ENCODE data around the gene SPG21.

SPG21 gene

DNA sequence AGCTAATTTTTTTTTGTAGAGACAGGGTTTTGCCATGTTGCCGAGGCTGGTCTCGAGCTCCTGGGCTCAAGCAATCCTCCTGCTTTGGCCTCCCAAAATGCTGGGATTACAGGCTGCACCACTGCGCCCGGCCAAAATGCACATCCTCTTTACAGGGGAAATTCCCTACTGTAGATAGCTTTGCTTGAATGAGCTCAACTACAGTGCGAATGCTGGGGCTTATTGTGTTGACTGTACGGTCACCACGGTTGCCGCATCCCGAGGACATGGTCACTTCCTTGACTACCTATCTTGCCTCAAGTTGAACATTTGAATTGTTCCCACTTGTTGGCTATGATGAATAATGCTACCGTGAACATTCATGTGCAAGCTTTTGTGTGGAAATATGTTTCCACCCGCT is 45.0 kb upstream of the SPG21 start:
- Histone ChIP-seq H3K36me3 (ENCODE audit: control insufficient read depth in 2 of 2, insufficient read depth in 1 of 2, low read length in 2 of 2) (no peaks in the 10 kb centered on the region), H3K4me1 (ENCODE audit: control insufficient read depth, insufficient read depth, low read length) (no peaks in the 10 kb centered on the region), H3K4me3 (ENCODE audit: low read depth, low read length) (no peak overlapping the region), H3K27ac (ENCODE audit: extremely low read depth, low read depth, low read length) (no peak overlapping the region), H3K9me3 (ENCODE audit: control insufficient read depth, insufficient read depth, low read depth, low read length) (no peaks in the 10 kb centered on the region)
- ChIA-PET CTCF (interaction anchor here (0.6 to 1.9 kb wide), 7 partner anchors 8 to 267 kb away, joined by 3 to 15 read pairs (median 4); partner anchors contain the start of gene PDCD7), POLR2A (interaction anchor here (1.1 kb wide), 1 partner anchor 99 kb away, joined by 3 read pairs; the partner anchor contains the start of gene PDCD7)
- TF ChIP-seq KLF7 (tag by site-specific recombination; IDR thresholded peaks at IDR 0.05; ENCODE audit: borderline replicate concordance): no peak
- no peak for TF ChIP-seq ZNF585B (tag by site-specific recombination; IDR thresholded peaks at IDR 0.05)
- no peak for TF ChIP-seq ZNF510 (tag by site-specific recombination; IDR thresholded peaks at IDR 0.05; ENCODE audit: insufficient replicate concordance)
- TF ChIP-seq ZNF221 (tag by site-specific recombination; IDR thresholded peaks at IDR 0.05; ENCODE audit: borderline replicate concordance): no peak
- TF ChIP-seq, protein P1, sequence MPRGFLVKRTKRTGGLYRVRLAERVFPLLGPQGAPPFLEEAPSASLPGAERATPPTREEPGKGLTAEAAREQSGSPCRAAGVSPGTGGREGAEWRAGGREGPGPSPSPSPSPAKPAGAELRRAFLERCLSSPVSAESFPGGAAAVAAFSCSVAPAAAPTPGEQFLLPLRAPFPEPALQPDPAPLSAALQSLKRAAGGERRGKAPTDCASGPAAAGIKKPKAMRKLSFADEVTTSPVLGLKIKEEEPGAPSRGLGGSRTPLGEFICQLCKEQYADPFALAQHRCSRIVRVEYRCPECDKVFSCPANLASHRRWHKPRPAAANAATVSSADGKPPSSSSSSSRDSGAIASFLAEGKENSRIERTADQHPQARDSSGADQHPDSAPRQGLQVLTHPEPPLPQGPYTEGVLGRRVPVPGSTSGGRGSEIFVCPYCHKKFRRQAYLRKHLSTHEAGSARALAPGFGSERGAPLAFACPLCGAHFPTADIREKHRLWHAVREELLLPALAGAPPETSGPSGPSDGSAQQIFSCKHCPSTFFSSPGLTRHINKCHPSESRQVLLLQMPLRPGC (tag by site-specific recombination; IDR thresholded peaks at IDR 0.05): no peak
- TF ChIP-seq, protein P2, sequence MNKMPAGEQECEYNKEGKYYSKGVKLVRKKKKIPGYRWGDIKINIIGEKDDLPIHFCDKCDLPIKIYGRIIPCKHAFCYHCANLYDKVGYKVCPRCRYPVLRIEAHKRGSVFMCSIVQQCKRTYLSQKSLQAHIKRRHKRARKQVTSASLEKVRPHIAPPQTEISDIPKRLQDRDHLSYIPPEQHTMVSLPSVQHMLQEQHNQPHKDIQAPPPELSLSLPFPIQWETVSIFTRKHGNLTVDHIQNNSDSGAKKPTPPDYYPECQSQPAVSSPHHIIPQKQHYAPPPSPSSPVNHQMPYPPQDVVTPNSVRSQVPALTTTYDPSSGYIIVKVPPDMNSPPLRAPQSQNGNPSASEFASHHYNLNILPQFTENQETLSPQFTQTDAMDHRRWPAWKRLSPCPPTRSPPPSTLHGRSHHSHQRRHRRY (tag by site-specific recombination; IDR thresholded peaks at IDR 0.05): no peak
- TF ChIP-seq ZNF132 (tag by site-specific recombination; IDR thresholded peaks at IDR 0.05; ENCODE audit: borderline replicate concordance): no peak
- no peak for TF ChIP-seq ZNF768 (tag by site-specific recombination; IDR thresholded peaks at IDR 0.05)
- no peak for TF ChIP-seq ZNF19 (tag by site-specific recombination; IDR thresholded peaks at IDR 0.05; ENCODE audit: low read depth)
- no peak for TF ChIP-seq ZNF202 (tag by site-specific recombination; IDR thresholded peaks at IDR 0.05; ENCODE audit: borderline replicate concordance)

DNA sequence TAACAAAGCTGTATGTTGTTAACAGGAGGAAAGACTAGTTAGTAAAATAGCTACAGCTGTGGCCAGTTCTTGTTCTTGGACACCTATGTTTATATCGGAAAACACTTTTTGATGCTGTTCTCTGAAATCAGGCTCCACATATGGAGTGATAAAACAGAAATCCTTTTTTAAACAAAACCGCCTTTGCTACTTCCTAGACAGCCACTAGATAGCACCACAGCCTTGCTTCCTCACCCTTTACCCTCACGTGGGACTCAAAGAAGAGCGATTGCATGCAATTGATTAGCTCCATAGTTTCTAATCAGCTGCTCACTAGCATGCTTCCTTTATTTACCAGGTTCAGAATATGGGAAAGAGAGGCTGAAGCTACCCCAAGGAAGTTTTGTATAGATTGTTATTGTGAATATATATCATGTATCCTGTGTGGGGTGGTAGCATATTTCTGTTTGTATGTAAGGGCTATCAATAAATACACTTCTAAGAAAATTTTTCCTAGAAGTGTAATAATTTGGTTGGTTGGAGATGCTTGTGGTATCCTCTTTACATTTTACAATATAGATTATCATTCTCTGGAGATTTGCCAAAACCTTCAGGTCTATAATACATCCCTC is 44.0 kb upstream of the SPG21 start:
- Histone ChIP-seq H3K9me3 (ENCODE audit: control insufficient read depth, insufficient read depth, low read depth, low read length) (no peaks in the 10 kb centered on the region), H3K4me1 (ENCODE audit: control insufficient read depth, insufficient read depth, low read length) (no peaks in the 10 kb centered on the region), H3K4me3 (ENCODE audit: low read depth, low read length) (no peak overlapping the region), H3K36me3 (ENCODE audit: control insufficient read depth in 2 of 2, insufficient read depth in 1 of 2, low read length in 2 of 2) (no peaks in the 10 kb centered on the region), H3K27ac (ENCODE audit: extremely low read depth, low read depth, low read length) (no peak overlapping the region)
- POLR2A ChIA-PET: interaction anchor here (1.0 kb wide), 1 partner anchor 29 kb away, joined by 3 read pairs; no protein-coding TSS in a partner anchor
- TF ChIP-seq, protein P3, sequence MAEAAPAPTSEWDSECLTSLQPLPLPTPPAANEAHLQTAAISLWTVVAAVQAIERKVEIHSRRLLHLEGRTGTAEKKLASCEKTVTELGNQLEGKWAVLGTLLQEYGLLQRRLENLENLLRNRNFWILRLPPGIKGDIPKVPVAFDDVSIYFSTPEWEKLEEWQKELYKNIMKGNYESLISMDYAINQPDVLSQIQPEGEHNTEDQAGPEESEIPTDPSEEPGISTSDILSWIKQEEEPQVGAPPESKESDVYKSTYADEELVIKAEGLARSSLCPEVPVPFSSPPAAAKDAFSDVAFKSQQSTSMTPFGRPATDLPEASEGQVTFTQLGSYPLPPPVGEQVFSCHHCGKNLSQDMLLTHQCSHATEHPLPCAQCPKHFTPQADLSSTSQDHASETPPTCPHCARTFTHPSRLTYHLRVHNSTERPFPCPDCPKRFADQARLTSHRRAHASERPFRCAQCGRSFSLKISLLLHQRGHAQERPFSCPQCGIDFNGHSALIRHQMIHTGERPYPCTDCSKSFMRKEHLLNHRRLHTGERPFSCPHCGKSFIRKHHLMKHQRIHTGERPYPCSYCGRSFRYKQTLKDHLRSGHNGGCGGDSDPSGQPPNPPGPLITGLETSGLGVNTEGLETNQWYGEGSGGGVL (tag by site-specific recombination; IDR thresholded peaks at IDR 0.05): no peak
- TF ChIP-seq ZNF654 (tag by site-specific recombination; IDR thresholded peaks at IDR 0.05; ENCODE audit: low read depth): peak; percentile 60
- no peak for TF ChIP-seq REPIN1 (tag by site-specific recombination; IDR thresholded peaks at IDR 0.05; ENCODE audit: low read depth)
- no peak for TF ChIP-seq ZNF473 (tag by site-specific recombination; IDR thresholded peaks at IDR 0.05)
- TF ChIP-seq, protein P4, sequence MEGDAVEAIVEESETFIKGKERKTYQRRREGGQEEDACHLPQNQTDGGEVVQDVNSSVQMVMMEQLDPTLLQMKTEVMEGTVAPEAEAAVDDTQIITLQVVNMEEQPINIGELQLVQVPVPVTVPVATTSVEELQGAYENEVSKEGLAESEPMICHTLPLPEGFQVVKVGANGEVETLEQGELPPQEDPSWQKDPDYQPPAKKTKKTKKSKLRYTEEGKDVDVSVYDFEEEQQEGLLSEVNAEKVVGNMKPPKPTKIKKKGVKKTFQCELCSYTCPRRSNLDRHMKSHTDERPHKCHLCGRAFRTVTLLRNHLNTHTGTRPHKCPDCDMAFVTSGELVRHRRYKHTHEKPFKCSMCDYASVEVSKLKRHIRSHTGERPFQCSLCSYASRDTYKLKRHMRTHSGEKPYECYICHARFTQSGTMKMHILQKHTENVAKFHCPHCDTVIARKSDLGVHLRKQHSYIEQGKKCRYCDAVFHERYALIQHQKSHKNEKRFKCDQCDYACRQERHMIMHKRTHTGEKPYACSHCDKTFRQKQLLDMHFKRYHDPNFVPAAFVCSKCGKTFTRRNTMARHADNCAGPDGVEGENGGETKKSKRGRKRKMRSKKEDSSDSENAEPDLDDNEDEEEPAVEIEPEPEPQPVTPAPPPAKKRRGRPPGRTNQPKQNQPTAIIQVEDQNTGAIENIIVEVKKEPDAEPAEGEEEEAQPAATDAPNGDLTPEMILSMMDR (tag by site-specific recombination; IDR thresholded peaks at IDR 0.05): 0 out of 2 replicates have a peak, but pooled peaks have one; percentile 8
- CTCF ChIA-PET: interaction anchor here (0.5 to 1.9 kb wide), 16 partner anchors 9 to 413 kb away, joined by 3 to 15 read pairs (median 3); partner anchors contain the start of gene PDCD7
